GM10266 (cell line): ENCODE data around the gene RUNX2.

Experiments used
- DNase-seq: peaks from one replicate; pipeline ENCODE4 v3.0.0; 2012; ENCODE audit errors: extremely low spot score
- CTCF ChIP-seq: IDR thresholded peaks from 2 replicates; pipeline ENCODE4 v1.5.1; 2012; ENCODE audit warnings: mild to moderate bottlenecking, low read depth; ENCODE audit not compliant: control insufficient read depth, insufficient read depth; ENCODE audit errors: missing control alignments

The RUNX2 gene

GRCh38 chr6:45655745-45656476 is 327.8 kb downstream of the RUNX2 start:
- TF ChIP-seq CTCF: no peak
- DNase-seq: no peak

- no peak for TF ChIP-seq CTCF
Observed at GRCh38 chr6:45657226-45657625, 329.1 kb downstream of the RUNX2 start.

GRCh38 chr6:45658400-45658799 is 330.3 kb downstream of the RUNX2 start:
- DNase-seq: no peak
- TF ChIP-seq CTCF: no peak

More at GRCh38 chr6:45657226-45657625, 329.1 kb downstream of the RUNX2 start:
- DNase-seq: no peak

GRCh38 chr6:45658958-45659357 is 330.8 kb downstream of the RUNX2 start:
- no peak for TF ChIP-seq CTCF

GRCh38 chr6:45661661-45662060 is 333.5 kb downstream of the RUNX2 start:
- TF ChIP-seq CTCF: no peak
- DNase-seq: no peak

More at GRCh38 chr6:45658958-45659357, 330.8 kb downstream of the RUNX2 start:
- DNase-seq: no peak

- TF ChIP-seq CTCF: no peak
- no peak for DNase-seq
Observed at GRCh38 chr6:45663251-45664221, 335.4 kb downstream of the RUNX2 start.
